Naive thymus-derived CD8-positive, alpha-beta T cell (primary cell): ENCODE data around the gene OR6Q1. TPM values are rescaled to one million over a fixed set of nuclear protein-coding genes. Genes with fewer than 3 reads are reported as not detected.

Experiments used
- ATAC-seq, 2 donors: fragments of 150-1000 bp; cut with Tn5 transposase in 1 of 2; sonication (Bioruptor Pico), chemical (Tn5 transposase) in 1 of 2; 1 replicate in 1 of 2; 2 replicates in 1 of 2; pipeline ENCODE4 v1.10.0; 2021; ENCODE audit warnings: mild to moderate bottlenecking in 2 of 2, moderate library complexity in 2 of 2
- POLR2A ChIA-PET: fragments of 350-600 bp; sonication (Branson Sonifier 250); formaldehyde crosslinking; loops from one replicate; lab custom pipeline; 2021; ENCODE audit warnings: antibody characterized with exemption; lab: Charles Lee
- DNase-seq, 10 donors: peaks; one replicate each; pipeline versions ENCODE4 v3.0.0 to v3.0.0-alpha.2; 2020 to 2022
- H3K27ac Mint-ChIP-seq, 10 donors: one replicate each; pipeline ENCODE4 v1.8.0; 2020 to 2022; ENCODE audit warnings: mild to moderate bottlenecking in 10 of 10, mixed read lengths in 10 of 10, moderate library complexity in 4 of 10, inconsistent platforms in 1 of 10
- H3K27me3 Mint-ChIP-seq, 5 donors: one replicate each; pipeline ENCODE4 v1.8.0; 2021 to 2022; ENCODE audit warnings: mixed read lengths in 5 of 5
- H3K36me3 Mint-ChIP-seq, 3 donors: one replicate each; pipeline ENCODE4 v1.8.0; 2020 to 2022; ENCODE audit warnings: mixed read lengths in 3 of 3, mild to moderate bottlenecking in 2 of 3, inconsistent platforms in 1 of 3
- H3K4me1 Mint-ChIP-seq, 4 donors: one replicate each; pipeline ENCODE4 v1.8.0; 2021 to 2022; ENCODE audit warnings: mixed read lengths in 4 of 4
- H3K4me3 Mint-ChIP-seq, 10 donors: one replicate each; pipeline ENCODE4 v1.8.0; 2020 to 2022; ENCODE audit warnings: mild to moderate bottlenecking in 10 of 10, mixed read lengths in 10 of 10, moderate library complexity in 6 of 10, inconsistent platforms in 1 of 10
- H3K9me3 Mint-ChIP-seq, 9 donors: one replicate each; pipeline ENCODE4 v1.8.0; 2020 to 2022; ENCODE audit warnings: mixed read lengths in 9 of 9, mild to moderate bottlenecking in 3 of 9, inconsistent platforms in 1 of 9, moderate library complexity in 1 of 9
- polyA plus RNA-seq, 3 donors: library from polyadenylated mRNA; unstranded; fragments of 300-500 nt; fragmentation: Illumina TruSeq; gene quantifications; one replicate each; pipeline ENCODE4 v1.2.3, GENCODE V29; 2021
- total RNA-seq, 8 experiments: library from RNA in 2 of 8; stranded (reverse) in 2 of 8; gene quantifications; one replicate each; pipeline ENCODE4 v1.2.3 and lab custom pipeline; 2021 to 2026

The OR6Q1 gene
- total and polyA plus RNA-seq, 5 experiments from 2014 or later, result not detected

DNA sequence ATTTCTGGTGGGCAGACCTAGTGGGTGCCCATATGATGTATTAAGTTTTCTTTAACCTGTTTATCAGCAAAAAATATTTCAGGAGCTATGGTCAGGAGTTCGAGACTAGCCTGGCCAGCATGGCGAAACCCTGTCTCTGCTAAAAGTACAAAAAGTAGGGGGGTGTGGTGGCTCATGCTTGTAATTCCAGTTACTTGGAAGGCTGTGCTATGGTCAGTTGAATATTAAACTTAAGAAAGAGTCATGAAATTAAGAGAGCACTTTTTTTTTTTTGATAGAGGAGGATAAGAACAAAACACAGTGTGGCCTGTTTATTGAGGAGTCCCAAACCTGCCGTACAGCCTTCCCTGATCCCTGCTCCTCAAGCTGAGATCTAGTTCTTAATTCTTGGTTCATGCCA is 29.8 kb downstream of the OR6Q1 start:
- Mint-ChIP-seq H3K36me3 (no peaks in the 10 kb centered on the region), H3K4me1 (peaks cover 0 to 1% (median 0%) of the 10 kb centered on the region in 4 donors), H3K27ac (peak overlapping the region in 1 of 10 donors; percentile 63), H3K4me3 (no peak overlapping the region), H3K27me3 (peaks cover 0 to 8% (median 4%) of the 10 kb centered on the region in 5 donors), H3K9me3 (peaks cover 0 to 4% (median 0%) of the 10 kb centered on the region in 9 donors)
- DNase-seq (no peak), ATAC-seq (no peak)
- POLR2A ChIA-PET, result no interaction called here

DNA sequence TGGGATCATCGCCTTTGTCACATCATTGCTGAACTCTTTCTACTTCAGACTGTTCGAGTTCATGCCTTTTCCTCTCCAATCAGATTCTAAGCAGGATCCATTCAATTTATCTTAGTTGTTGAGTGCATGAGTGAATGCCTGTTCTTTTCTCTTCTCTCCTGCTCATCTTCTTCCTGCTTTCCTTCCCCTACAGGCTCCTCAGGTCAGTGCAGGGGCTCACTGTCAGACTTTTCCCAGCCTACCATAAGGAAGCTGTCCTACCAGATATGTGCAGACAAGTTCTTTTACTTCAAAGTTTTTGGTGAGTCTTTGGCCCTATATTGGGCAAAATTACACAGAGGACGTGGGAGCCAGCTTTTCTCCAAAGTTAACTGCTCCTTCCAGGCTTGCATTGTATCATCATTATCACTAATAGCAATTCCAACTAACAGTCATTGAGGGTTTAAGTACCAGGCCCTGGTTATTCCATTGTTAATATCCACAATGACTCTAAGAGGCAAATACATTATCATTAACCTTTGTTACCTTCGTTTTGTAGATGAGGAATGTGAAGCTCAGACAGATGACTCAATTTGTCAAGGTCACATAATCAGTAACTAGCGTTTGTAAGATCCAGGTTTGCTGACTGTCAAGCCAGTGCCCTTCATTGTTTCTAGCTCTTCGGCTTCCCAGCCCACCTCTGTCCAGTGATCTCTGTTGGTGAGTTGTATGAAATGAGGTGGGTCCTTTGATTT is 30.4 kb downstream of the OR6Q1 start:
- Mint-ChIP-seq H3K4me1 (peaks cover 0 to 1% (median 0%) of the 10 kb centered on the region in 4 donors), H3K4me3 (no peak overlapping the region), H3K27ac (no peak overlapping the region), H3K27me3 (peaks cover 0 to 8% (median 4%) of the 10 kb centered on the region in 5 donors), H3K36me3 (no peaks in the 10 kb centered on the region), H3K9me3 (peaks cover 0 to 2% (median 0%) of the 10 kb centered on the region in 9 donors)
- DNase-seq (no peak), ATAC-seq (no peak)
- POLR2A ChIA-PET, result no interaction called here

DNA sequence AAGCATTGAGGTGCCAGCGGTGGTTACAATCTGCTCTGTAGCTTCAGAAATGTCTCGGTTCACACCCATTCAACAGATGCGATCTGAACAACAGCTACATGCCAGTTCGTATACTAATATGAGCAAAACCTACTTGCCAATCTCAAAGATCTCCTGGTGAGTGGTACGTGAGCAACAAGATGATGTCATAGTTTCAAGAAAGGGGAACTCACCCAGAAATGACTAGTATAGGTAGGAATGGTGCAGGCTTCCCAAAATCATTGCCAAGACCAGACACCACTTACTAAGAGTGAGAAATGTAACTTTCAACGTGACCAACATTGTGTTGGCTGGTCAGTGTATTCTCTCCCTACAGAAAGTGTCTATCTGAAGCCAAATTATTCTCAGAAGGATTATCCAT is 31.1 kb downstream of the OR6Q1 start:
- POLR2A ChIA-PET, result no interaction called here
- ATAC-seq (no peak), DNase-seq (no peak)
- no peak overlapping the region for H3K4me3 Mint-ChIP-seq
- no peak overlapping the region for H3K27ac Mint-ChIP-seq
- peaks cover 0 to 8% (median 4%) of the 10 kb centered on the region in 5 donors for H3K27me3 Mint-ChIP-seq
- H3K36me3 Mint-ChIP-seq, result no peaks in the 10 kb centered on the region
- no peaks in the 10 kb centered on the region for H3K9me3 Mint-ChIP-seq
- peaks cover 0 to 1% (median 0%) of the 10 kb centered on the region in 4 donors for H3K4me1 Mint-ChIP-seq

DNA sequence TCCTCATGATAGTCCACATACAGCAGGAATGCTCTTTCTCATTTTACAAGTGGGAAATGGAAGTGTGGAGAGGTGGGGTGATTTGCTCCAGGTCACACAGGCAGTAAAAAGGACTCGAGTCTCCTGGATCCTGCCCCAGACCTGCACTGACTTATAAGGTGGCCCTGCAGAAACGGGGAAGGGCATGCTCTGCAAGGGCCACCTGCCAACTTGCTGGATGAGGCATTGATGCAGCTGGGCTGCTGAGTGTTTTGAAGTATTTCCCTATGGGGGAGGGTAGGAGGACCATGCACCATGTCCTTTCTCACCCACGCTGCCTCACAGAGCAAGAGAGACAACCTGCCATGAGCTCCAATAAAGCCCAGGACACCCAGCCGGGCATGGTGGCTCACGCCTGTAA is 36.9 kb downstream of the OR6Q1 start:
- POLR2A ChIA-PET, result no interaction called here
- no peak for ATAC-seq
- peaks cover 0 to 1% (median 0%) of the 10 kb centered on the region in 4 donors for H3K4me1 Mint-ChIP-seq

DNA sequence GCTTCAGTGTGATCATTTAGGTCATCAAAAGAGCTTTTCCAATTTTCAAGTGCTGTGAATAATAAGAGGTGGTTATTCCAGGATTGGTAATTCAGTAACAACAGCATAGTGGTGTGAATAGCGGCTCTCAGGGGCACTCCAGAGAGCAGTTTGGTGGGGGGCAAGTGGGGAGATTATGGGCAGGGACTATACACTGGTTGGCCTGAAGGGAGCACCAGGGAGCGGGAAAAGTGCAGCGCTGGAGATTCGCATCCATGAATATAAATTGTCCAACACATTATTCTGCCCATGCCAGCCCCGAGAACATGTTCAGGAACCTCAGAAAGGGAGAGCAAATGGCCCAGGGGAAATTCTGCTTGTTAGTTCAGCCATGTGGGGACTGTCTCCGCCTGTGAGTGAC is 37.9 kb downstream of the OR6Q1 start:
- Mint-ChIP-seq H3K4me1 (peaks cover 0 to 1% (median 0%) of the 10 kb centered on the region in 4 donors), H3K4me3 (no peak overlapping the region), H3K9me3 (no peaks in the 10 kb centered on the region), H3K36me3 (no peaks in the 10 kb centered on the region), H3K27me3 (peaks cover 0 to 7% (median 1%) of the 10 kb centered on the region in 5 donors), H3K27ac (no peak overlapping the region)
- DNase-seq (no peak), ATAC-seq (no peak)
- POLR2A ChIA-PET, result no interaction called here

More for the DNA sequence above, 36.9 kb downstream of the OR6Q1 start:
- H3K9me3 Mint-ChIP-seq, result no peaks in the 10 kb centered on the region
- no peaks in the 10 kb centered on the region for H3K36me3 Mint-ChIP-seq
- no peak for DNase-seq
- H3K4me3 Mint-ChIP-seq, result no peak overlapping the region
- peaks cover 0 to 7% (median 1%) of the 10 kb centered on the region in 5 donors for H3K27me3 Mint-ChIP-seq
- no peak overlapping the region for H3K27ac Mint-ChIP-seq

DNA sequence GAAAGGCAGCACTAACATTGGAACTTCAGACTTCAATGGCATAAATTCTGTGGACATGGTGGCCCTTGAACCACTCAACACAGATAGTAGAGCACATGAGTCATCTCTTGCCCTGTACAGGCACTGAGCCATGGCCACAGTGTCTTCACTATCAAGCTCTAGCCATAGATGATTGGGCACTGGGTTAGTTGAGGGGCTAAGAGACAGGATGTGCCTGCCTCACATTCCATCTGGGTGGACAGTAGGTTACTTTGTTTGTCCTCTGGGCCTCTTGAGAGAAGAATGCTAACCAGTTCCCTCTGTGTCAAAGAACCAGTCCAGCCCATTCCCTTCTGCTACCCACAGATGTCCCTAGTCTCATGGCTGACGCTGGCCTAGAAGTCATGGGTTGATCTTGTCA is 39.8 kb downstream of the OR6Q1 start:
- no peak for ATAC-seq
- Mint-ChIP-seq H3K4me1 (no peaks in the 10 kb centered on the region), H3K36me3 (peaks cover 0 to 4% (median 0%) of the 10 kb centered on the region in 3 donors), H3K9me3 (peaks cover 0 to 5% (median 0%) of the 10 kb centered on the region in 9 donors), H3K27ac (no peak overlapping the region), H3K4me3 (no peak overlapping the region), H3K27me3 (peaks cover 0 to 4% (median 2%) of the 10 kb centered on the region in 5 donors)
- DNase-seq, result no peak
- POLR2A ChIA-PET, result no interaction called here

DNA sequence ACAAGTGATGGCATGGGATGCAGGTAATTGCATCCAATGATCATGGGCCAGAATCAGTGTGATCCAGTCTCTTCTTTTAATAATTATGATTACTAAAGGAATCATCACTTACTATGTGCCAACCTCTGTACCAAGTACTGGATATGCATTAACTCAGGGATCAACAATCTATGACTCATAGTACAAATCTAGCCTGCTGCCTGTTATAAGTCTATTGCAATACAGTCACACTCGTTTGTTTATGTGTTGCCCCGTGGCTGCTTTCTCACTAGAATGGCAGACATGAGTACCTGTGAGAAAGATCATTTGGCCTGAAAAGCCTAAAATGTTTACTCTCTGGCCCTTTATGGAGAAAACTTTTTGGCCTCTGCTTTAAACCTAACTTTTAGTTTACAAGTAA is 45.0 kb downstream of the OR6Q1 start:
- POLR2A ChIA-PET, result no interaction called here
- Mint-ChIP-seq H3K4me1 (no peaks in the 10 kb centered on the region), H3K27me3 (peaks cover 0 to 4% (median 0%) of the 10 kb centered on the region in 5 donors), H3K9me3 (peaks cover 0 to 5% (median 3%) of the 10 kb centered on the region in 9 donors), H3K27ac (no peak overlapping the region), H3K36me3 (peaks cover 0 to 4% (median 0%) of the 10 kb centered on the region in 3 donors), H3K4me3 (no peak overlapping the region)
- DNase-seq (no peak), ATAC-seq (no peak)

Other genes starting within 250 kb of the OR6Q1 start
- gene OR9Q1, start 7.1 kb upstream of the OR6Q1 start, total RNA-seq, result not detected
- gene OR9Q1, start 7.1 kb upstream of the OR6Q1 start, polyA plus RNA-seq, result not detected
- gene OR9I1, start 94.6 kb downstream of the OR6Q1 start, total RNA-seq, result not detected
- not detected for gene OR9I1, start 94.6 kb downstream of the OR6Q1 start, polyA plus RNA-seq
- gene OR9Q2, start 158.1 kb downstream of the OR6Q1 start, total RNA-seq, result not detected
- not detected for gene OR9Q2, start 158.1 kb downstream of the OR6Q1 start, polyA plus RNA-seq
- not detected for gene OR1S2, start 173.2 kb downstream of the OR6Q1 start, total RNA-seq
- gene OR1S2, start 173.2 kb downstream of the OR6Q1 start, polyA plus RNA-seq, result not detected
- not detected for gene OR1S1, start 181.8 kb downstream of the OR6Q1 start, total RNA-seq
- not detected for gene OR1S1, start 181.8 kb downstream of the OR6Q1 start, polyA plus RNA-seq
- not detected for gene OR10Q1, start 198.0 kb downstream of the OR6Q1 start, total RNA-seq
- gene OR10Q1, start 198.0 kb downstream of the OR6Q1 start, polyA plus RNA-seq, result not detected
- gene OR10W1, start 237.3 kb downstream of the OR6Q1 start, total RNA-seq, result not detected
- gene OR10W1, start 237.3 kb downstream of the OR6Q1 start, polyA plus RNA-seq, result under 1 TPM in 1 of 3 donors, not detected in 2; 0.11 TPM